GM21737 (cell line): ENCODE results near the gene BTF3.
"Not testable (repeated sequence)": the region's sequence is repeated elsewhere in the genome, so short reads cannot be mapped to it uniquely, and the experiment has no call there.

ENCODE experiments used
- ATAC-seq: cut with Tn5 transposase; IDR thresholded peaks from one replicate; pipeline ENCODE4 v1.9.1; 2021; ENCODE audit warnings: mild to moderate bottlenecking, moderate library complexity; ENCODE audit not compliant: unreplicated experiment

The BTF3 gene

DNA sequence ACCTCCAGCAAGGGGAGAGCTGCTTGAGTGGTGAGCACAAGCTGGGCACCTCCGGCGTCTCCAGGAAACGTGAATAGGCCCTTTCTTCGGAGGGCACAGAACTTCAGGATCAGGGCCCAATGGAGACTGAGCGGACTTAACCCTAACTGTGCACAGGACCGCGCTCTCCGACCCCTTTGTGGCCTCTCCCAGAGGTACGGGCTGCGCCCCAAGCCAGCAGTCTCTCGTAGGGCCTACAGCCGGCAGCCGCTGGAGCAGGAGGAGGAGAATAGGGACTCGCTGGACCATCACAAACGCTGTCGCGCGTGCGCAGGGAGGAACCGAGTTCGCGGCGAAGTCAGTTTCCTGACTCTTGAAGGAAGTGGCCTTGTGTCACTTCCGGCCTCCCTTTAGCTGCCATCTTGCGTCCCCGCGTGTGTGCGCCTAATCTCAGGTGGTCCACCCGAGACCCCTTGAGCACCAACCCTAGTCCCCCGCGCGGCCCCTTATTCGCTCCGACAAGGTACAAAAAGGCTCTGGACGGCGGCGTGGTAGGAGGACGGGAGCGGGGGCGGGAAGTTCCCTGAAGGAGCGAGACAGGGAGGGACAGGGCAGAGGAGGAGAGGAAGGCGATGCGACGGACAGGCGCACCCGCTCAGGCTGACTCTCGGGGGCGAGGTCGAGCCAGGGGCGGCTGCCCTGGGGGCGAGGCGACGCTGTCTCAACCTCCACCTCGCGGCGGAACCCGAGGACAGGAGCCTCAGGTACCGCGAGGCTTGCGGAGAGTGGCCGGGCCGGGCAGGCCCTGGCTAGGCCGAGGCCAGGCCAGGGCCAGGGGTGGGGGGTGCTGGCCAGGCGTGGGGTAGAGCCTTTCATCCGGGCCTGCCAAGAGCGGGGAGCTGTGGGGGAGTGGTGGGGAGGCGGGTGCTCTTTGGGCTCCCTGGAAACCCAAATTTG, at the start of gene BTF3:
Gene BTF3 (plus strand): TSS at position 386 of the 936 bp plus-strand sequence. CDS start 226 bp downstream, at position 612.
- peak; percentile 94 for ATAC-seq

DNA sequence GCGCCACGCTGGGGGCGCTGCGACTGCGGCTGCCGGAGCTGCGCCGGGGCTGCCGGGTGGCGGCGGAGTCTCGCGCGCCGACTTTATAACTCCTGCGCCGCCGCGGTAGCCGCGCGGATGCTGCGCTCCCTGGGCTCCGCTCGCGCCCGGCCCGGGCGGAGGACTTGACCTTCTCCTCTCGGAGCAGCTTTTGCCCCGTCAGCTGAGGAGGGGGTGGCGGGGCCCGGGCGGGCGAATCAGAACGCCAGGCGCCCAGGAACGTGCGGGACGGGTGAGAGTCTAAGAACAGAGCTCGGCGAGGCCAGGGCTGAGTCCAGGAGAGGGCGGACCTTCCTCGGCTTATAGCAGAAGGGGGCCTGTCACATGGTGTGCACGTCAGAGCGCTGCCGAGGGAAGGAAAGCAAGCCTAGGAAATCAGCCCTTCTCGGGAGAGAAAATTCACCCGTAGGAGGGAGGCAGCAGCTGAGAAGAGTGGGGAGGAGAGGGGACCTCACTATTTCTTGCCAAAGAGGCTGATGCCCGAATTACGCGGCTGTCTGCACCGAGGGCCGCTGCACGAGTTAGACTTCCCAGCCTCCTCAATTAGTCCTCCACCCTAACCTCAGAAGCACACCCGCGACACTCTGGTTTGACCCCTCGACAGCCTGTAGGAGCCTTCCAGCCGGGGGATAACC, 49.6 kb upstream of the BTF3 start, which contains the start of gene FOXD1:
Gene FOXD1 (minus strand): TSS at position 315 of the 674 bp plus-strand sequence. CDS start 415 bp downstream, outside the sequence.
- ATAC-seq = no peak

DNA sequence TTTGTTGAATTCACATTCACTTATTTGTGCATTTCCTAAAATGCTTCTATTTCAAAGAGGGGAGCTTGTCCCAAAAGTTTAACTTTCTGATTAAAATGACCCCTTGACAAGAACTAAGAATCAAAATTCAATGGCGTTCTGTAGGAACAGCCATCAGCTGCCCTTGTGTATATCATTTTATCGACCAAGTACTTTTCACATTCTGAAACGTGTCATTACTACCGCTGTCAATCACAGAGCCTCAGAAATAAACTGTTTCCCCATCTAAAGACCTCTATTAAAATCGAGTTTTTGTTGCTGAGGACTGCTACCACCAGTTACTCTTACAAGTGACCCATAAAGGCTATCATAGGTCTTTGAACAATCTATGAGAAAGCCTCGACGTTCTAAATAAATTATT, 48.1 kb upstream of the BTF3 start:
- no peak for ATAC-seq

DNA sequence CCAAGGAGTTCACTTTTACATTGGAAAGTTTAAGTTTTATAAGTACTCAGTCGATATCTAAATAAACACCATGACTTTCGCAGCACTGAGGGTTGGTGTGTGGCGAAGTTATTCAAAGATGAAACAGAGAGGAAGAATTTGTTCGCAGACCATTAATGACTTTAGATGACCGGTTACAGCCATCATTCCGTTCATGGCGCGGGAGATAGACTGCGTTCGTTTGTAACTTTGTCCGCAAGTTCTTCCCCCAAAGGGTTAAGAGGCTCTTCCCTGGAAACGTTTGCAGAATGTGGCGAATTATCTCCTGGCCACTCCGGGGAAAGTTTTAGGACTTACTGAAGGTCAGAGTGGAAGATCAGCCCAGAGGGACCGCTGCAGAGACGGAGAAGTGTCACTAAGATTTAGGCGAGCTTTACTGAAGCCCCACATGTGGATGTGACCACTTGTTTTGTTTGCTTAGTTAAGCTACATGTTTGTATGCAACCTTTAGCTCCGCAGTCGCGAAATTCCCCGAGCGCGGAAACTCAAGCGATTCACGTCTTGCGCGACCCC, 47.5 kb upstream of the BTF3 start:
- ATAC-seq = no peak

DNA sequence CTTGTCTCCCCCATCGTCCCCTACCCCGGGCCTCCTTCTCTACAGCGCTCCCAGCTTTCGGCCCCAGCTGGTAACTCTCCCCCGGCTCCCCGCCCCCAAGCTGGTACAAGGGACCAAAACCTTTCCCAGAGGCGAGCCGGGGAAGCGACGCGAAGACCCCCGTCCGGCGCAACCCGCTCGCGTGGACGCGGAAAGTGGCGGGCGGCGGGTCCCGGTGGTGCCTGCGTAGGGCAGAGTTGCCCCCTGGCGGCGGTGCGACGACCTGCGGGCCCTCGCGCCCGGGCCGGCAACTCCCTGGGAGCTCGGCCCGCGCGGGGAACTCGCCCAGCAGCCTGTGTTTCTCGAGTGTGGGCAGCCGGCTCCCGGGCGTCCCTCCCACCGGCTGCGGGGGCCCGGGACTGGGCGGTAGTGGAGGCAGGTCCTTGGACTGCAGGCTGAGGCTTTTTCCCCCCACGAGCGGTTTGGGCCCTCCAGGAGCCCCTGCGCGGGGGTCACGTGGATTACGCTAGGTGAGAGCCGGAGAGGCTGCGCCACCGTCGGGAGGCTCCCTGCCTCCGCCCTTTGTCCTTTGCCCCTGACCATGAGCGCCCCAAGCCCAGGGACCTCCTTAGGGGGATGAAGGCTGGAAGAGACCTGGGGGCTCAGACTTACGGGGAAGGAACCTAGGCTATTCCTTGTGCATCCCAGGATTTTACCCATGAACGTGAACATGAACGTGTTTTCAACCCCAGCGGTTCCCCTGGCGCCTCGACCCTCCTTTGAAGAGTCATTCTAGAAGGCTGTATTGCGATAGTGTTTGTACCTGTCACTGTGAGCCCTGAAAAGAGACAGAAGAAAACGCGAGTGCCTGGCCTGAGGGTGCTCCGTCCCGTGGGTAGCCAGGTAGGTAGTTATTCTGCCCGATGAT, 46.8 kb upstream of the BTF3 start:
- no peak for ATAC-seq

DNA sequence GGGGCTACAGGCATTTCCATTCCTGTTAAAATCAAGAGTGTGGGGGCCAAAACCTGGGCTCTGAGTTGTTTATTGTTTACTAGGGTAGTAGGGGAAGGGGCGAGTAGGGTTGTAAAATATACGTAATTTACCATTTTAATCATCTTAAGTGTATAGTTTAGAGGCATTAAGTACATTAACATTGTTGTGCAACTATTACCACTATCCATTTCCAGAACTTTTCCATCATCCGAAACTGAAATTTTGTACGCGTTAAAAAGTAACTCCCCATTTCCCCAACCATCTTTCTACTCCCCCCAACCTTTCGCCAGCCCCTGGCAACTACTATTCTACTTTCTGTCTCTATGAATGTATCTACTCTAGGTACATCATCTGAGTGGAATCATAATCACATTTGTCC, 46.0 kb upstream of the BTF3 start:
- no peak for ATAC-seq

DNA sequence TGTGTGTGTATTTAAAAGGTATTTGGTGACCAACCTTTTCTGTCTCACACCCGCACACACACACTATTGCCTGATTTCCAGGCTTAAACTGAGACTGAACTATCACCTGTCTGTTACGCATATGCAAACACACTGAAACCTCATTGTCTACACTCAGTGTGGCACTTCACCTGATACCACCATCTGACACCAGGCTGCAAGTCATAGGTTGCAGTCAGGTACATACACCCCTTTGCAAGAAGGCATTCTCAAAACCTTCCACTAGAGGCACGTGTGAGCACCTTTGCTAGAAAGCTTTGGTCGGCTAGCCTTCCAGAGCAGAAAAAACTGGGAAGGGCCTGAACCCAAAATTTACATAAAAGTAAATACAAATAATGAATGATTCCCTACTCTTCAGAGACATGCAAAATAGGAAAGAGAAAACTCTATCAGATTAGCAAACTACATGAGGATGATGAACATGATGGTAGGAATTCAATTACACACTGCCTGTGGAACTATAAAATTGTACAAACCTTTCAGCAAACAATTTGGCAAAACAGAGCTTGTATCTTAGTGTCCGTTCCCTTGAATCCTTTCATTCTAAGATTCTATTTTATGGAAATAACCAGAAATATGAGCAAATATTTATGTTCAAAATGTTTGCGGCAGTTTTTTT, 43.7 kb upstream of the BTF3 start:
- no peak for ATAC-seq

DNA sequence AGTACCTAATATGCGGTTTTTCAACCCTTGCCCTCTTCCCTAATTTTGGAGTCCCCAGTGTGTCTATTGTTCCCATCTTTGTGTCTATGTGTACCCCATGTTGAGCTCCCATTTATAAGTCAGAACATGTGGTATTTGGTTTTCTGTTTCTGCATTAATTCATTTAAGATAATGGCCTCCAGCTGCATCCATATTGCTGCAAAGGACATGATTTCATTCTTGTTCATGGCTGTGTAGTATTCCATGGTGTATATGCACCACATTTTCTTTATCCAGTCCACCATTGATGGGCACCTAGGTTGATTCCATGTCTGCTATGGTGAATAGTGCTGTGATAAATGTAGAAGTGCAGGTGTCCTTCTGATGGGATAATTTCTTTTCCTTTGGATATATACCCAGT, 41.8 kb upstream of the BTF3 start:
- not testable (repeated sequence) for ATAC-seq

DNA sequence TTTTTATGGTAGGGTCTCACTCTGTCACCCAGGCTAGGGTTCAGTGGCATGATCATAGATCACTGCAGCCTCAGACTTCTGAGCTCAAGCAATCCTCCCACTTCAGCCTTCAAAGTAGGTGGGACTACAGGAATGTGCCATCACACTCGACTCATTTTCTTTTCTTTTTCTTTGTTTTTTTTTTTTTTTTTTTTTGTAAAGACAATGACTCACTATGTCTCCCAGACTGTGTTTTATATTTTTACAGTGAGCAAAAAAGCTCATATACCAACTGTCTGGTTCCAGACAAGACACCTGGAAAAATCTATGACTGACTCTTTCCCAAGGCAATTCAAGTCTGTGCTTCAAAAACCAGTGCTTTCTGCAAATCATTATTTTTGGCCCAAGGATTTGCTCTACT, 38.9 kb upstream of the BTF3 start:
- ATAC-seq = no peak

DNA sequence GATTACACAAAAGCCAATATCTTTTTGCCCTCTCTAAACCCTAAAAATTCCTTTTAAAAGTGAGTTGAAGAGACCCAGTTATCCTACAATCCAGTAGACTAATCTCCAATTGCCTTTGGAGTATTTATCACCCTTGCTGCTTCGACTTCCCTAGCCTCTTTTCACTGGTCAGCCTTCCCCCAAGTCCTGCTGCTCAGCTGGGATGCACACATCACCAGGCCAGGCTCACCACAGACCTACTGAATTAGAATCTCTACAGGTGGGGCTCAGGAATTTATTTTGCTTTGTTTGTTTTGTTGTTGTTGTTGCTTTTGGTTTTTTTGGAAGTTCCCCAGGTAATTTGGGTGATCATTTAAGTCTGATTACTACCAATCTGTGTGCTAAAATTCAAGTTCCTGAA, 38.1 kb upstream of the BTF3 start:
- ATAC-seq = no peak

DNA sequence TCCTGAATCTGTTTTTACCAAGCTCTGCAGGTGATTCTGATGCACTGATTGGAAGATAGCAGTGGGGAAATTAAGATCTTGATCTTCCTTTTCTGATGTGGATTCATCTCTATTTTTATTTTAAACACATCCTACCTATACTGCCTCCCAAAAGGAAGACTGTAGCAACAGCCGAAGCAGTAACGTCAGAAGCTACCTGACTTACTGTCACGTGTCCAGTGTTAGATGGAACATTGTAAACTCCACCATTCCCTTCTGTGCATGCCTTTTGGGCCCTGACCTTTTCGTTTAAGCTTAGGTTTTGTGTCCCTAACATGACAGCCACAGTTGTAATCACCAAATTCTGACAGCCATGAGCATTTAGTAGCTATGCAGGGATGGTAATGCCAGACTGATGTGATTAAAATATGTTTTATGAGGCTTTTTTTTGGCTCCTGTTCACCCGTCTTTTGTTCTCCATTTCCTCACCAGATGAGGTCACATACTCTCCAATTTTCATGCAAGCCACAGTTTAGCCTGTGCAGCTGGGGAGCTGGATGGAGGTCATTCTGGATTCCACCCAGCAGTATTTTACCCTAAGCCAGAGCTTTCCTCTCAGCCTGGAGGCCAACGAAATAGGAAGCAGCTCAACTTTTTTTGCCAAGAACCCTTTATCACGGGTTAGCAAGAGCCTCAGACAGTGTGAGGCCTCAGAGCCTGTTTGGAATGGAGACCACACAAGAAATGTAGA, 34.1 kb upstream of the BTF3 start:
- ATAC-seq = no peak

DNA sequence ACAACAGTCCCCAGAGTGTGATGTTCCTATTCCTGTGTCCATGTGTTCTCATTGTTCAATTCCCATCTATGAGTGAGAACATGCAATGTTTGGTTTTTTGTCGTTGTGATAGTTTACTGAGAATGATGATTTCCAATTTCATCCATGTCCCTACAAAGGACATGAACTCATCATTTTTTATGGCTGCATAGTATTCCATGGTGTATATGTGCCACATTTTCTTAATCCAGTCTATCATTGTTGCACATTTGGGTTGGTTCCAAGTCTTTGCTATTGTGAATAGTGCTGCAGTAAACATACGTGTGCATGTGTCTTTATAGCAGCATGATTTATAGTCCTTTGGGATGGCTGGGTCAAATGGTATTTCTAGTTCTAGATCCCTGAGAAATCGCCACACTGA, 29.6 kb upstream of the BTF3 start:
- ATAC-seq = not testable (repeated sequence)

DNA sequence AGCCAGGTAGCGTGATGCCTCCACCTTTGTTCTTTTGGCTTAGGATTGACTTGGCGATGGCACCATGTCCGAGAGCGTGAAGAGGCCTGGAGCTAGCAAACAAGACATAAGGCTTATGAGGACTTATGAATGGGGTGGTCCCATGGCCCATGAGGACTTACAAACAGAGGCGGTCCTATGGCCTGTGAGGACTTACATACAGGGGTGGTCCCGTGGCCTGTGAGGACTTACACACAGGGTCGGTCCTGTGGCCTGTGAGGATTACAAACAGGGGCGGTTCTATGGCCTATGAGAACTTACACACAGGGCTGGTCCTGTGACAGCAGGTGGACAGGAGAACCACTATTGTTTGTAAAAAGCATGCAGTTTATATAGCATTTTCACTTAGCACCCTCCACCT, 28.4 kb upstream of the BTF3 start:
- no peak for ATAC-seq

DNA sequence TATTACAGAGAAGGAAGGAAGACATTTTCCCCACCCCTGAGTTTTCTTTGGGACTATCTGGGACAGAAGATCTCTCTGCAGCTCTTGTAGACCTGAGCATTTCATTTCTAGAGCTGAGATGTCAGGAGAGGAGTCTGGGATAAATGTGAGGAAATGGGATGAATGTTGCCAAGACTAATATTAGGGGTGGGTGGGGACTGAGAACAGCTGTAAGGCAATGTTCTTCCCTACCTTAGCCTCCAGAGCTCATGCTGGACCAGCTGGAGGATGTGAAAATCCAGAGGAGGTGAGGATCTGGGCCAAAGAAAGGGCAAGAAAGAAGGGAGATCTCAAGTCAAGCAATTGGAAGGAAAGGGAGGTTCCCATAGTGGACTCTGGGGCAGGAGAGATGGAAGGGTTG, 26.6 kb upstream of the BTF3 start:
- ATAC-seq = no peak

DNA sequence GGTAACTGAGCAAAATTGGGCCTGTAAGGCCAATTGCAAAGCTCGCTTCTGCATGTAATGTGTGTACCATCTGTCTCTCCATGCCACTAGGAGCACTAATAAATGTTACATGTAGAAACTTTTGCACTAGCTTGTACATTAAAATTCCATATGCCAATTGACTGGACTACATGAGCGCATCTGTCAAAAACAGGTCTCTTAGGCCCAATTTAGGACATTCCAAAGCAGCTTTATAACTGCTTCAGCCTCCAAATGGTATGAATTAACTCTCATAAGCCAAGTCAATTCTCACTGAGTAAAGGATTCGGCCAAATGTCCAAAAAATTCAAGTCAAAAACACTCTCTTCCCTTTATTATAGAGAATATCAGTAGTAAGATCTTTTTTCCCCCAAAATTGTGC, 26.1 kb upstream of the BTF3 start:
- ATAC-seq = no peak

DNA sequence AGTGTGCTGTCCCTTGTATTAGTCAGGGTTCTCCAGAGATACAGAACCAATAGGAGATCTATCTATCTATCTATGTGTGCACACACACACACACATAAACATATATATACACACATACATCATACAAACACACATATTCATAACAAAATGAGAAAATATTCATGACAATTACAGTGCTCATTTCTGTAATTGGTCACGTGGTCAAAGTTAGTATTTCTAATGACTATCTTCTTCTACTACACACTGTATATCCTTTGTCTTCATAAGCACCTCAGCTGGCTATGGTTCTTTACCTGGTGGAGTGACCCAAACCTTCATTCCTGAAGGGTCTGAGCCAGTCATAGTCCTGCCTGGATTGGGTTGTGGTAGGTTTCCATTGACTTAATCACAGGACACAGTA, 17.7 kb upstream of the BTF3 start:
- no peak for ATAC-seq

DNA sequence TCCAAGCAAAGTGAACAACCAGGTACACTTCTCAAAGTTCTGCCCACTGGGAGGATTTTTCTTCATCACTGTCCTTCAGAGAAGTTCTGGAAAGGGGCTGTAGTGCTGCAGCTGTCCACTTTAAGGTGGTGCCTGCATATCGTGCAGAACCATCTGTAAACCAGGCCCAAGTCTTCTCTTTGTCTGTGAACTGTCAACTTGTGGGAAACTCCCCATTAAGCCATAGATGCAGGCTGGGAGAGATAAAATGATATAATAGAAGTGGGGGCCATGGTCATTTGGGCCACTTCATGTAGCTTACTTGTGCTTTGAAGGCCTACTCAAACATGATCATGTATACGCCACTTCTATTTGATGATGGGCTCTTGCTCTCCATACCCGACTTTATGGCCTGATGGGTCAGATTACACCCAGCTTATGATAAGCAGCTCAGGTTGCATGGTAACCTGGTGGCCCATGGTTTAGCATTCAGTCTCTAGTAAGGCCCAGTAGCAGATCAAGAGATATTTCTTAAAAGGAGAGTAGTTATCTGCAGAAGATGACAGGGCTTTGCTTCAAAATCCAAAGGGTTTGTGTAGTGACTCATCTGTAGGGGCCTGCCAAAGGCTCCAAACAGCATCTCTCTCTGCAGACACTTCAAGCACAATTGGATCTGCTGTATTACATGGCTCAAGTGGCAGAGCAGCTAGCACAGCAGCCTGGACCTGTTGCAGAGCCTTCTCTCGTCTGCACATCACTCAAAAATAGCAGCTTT, 15.7 kb upstream of the BTF3 start:
- ATAC-seq = no peak

DNA sequence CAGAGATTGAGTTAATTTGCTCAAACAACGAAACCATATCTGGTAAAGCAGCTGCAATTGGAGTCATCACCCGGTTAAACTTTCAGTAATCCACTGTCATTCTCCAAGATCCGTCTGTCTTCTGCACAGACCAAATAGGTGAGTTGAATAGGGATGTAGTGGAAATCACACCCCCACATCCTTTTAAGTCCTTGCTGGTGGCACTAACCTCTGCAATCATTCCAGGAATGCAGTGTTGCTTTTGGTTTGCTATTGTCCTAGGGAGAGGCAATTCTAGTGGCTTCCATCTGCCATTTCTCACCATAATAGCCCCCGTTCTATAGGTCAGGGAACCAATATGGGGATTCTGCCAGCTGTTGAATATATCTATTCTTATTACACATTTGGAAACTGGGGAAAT, 14.6 kb upstream of the BTF3 start:
- no peak for ATAC-seq

DNA sequence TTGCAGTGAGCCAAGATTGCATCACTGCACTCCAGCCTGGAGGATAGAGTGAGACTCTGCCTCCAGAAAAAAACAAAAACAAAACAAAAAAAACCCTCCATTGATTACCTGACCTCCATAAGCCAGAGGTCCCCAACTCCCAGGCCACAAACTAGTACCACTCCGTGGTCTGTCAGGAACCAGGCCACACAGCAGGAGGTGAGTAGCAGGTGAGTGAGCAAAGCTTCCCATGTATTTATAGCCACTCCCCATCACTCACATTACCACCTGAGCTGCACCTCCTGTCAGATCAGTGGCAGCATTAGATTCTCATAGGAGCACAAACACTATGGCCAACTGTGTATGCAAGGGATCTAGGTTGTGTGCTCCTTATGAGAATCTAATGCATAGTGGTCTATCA, 13.7 kb upstream of the BTF3 start:
- no peak for ATAC-seq
